IPS DF 6.9 (cell line): Measurements from ENCODE around the gene SMIM36.

ENCODE experiments used
- DNase-seq: peaks from one replicate; pipeline ENCODE4 v3.0.0-alpha.2; 2013; ENCODE audit warnings: low read depth, low spot score
- H3K27ac ChIP-seq: one replicate; pipeline ENCODE4 v1.5.1; 2013; ENCODE audit warnings: low read length, control low read depth
- H3K27me3 ChIP-seq: 2 replicates; pipeline ENCODE4 v1.6.1; 2013; ENCODE audit warnings: mild to moderate bottlenecking, low read length; ENCODE audit not compliant: control insufficient read depth, insufficient read depth
- H3K36me3 ChIP-seq: 2 replicates; pipeline ENCODE4 v1.6.1; 2013; ENCODE audit warnings: low read length; ENCODE audit not compliant: control insufficient read depth, insufficient read depth
- H3K4me1 ChIP-seq: 2 replicates; pipeline ENCODE4 v1.6.1; 2013; ENCODE audit warnings: low read length; ENCODE audit not compliant: control insufficient read depth, insufficient read depth
- H3K4me3 ChIP-seq: 2 replicates; pipeline ENCODE4 v1.5.1; 2013; ENCODE audit warnings: mild to moderate bottlenecking, low read length
- H3K9me3 ChIP-seq: 2 replicates; pipeline ENCODE4 v1.6.1; 2013; ENCODE audit warnings: low read length, inconsistent platforms; ENCODE audit not compliant: control insufficient read depth, insufficient read depth
- WGBS: extraction: QIAGEN DNeasy Blood & Tissue Kit; methylation state at CpG from one replicate; pipeline ENCODE4 v1.1.7; 2013; ENCODE audit warnings: mixed read lengths, missing lambda C conversion rate; ENCODE audit not compliant: insufficient read length, insufficient coverage; 5-methylcytosine and 5-hydroxymethylcytosine counted together

SMIM36 gene

GRCh38 chr17:55456307-55457240 is 54.7 kb downstream of the SMIM36 start:
- H3K4me1 ChIP-seq = peaks cover 6% of the 10 kb centered on the region; the same call in 1 of the 2 replicates
- H3K36me3 ChIP-seq = no peaks in the 10 kb centered on the region
- no peaks in the 10 kb centered on the region for H3K9me3 ChIP-seq
- H3K4me3 ChIP-seq = no peak overlapping the region
- H3K27me3 ChIP-seq = no peaks in the 10 kb centered on the region
- WGBS = no CpG with 5 or more reads among the region's 6 CpGs
- DNase-seq = no peak
- H3K27ac ChIP-seq = no peak overlapping the region

- no peak for DNase-seq
- no peaks in the 10 kb centered on the region for H3K9me3 ChIP-seq
- H3K27me3 ChIP-seq = no peaks in the 10 kb centered on the region
- no peak overlapping the region for H3K27ac ChIP-seq
- no CpG with 5 or more reads among the region's 4 CpGs for WGBS
- peaks cover 6% of the 10 kb centered on the region; the same call in 1 of the 2 replicates for H3K4me1 ChIP-seq
- no peaks in the 10 kb centered on the region for H3K36me3 ChIP-seq
- H3K4me3 ChIP-seq = no peak overlapping the region
Observed at GRCh38 chr17:55454906-55455474, 56.3 kb downstream of the SMIM36 start.

GRCh38 chr17:55453839-55454557 is 57.3 kb downstream of the SMIM36 start:
- no peaks in the 10 kb centered on the region for H3K9me3 ChIP-seq
- H3K27me3 ChIP-seq = no peaks in the 10 kb centered on the region
- no peaks in the 10 kb centered on the region for H3K36me3 ChIP-seq
- H3K4me1 ChIP-seq = peaks cover 6% of the 10 kb centered on the region; the same call in 1 of the 2 replicates
- no peak overlapping the region for H3K4me3 ChIP-seq
- no peak for DNase-seq
- WGBS = no CpG with 5 or more reads among the region's 6 CpGs
- no peak overlapping the region for H3K27ac ChIP-seq

GRCh38 chr17:55452139-55452790 is 59.0 kb downstream of the SMIM36 start:
- Histone ChIP-seq H3K4me3 (no peak overlapping the region), H3K4me1 (peaks cover 2% of the 10 kb centered on the region; the same call in 1 of the 2 replicates)
- no peak for DNase-seq

DNA sequence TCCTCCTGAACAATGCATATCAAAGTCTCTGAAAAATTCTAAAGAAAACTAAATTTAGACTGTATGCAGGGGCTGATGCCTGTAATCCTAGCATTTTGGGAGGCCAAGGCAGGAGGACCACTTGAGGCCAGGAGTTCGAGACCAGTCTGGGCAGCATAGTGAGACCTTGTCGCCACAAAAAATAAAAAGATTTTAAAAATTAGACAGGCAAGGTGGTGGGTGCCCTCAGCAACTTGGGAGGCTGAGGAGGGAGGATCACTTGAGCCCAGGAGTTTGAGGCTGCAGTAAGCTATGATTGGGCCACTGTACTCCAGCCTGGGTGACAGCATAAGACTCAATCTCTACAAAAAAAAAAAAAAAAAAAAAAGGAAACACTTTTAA is 59.5 kb downstream of the SMIM36 start:
- no peak overlapping the region for H3K27ac ChIP-seq
- WGBS = no CpG with 5 or more reads among the region's 2 CpGs

More at GRCh38 chr17:55452139-55452790, 59.0 kb downstream of the SMIM36 start:
- no peaks in the 10 kb centered on the region for H3K36me3 ChIP-seq
- H3K27me3 ChIP-seq = no peaks in the 10 kb centered on the region
- no CpG with 5 or more reads among the region's 5 CpGs for WGBS
- no peak overlapping the region for H3K27ac ChIP-seq
- no peaks in the 10 kb centered on the region for H3K9me3 ChIP-seq

DNA sequence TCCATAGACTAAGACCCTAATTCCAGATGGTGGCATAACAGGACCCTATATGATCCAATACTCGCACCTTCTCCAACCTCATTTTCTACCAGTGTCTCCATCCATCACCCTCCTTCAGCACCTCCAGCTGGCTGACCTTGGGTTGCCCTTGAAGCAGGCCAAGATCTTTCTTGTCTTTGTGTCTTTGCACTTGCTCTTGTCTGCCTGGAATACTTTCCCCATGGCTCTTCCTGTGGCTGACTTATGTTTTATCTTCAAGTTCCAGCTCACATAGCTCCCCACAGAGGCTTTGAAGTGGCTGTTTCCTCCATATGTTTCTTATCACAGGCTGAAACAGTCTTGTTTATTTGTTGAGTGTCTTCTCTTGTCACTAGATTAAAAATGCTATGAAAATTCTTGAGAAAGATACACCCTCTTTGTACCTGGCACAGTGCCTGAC is 60.0 kb downstream of the SMIM36 start:
- H3K4me3 ChIP-seq = no peak overlapping the region
- H3K27ac ChIP-seq = no peak overlapping the region
- no peaks in the 10 kb centered on the region for H3K27me3 ChIP-seq
- no peak for DNase-seq
- H3K4me1 ChIP-seq = peaks cover 2% of the 10 kb centered on the region; the same call in 1 of the 2 replicates
- WGBS = no CpG with 5 or more reads among the region's 1 CpG
- H3K36me3 ChIP-seq = no peaks in the 10 kb centered on the region
- H3K9me3 ChIP-seq = no peaks in the 10 kb centered on the region

More for the DNA sequence above, 59.5 kb downstream of the SMIM36 start:
- Histone ChIP-seq H3K4me1 (peaks cover 2% of the 10 kb centered on the region; the same call in 1 of the 2 replicates), H3K9me3 (no peaks in the 10 kb centered on the region), H3K27me3 (no peaks in the 10 kb centered on the region), H3K4me3 (no peak overlapping the region), H3K36me3 (no peaks in the 10 kb centered on the region)
- no peak for DNase-seq

DNA sequence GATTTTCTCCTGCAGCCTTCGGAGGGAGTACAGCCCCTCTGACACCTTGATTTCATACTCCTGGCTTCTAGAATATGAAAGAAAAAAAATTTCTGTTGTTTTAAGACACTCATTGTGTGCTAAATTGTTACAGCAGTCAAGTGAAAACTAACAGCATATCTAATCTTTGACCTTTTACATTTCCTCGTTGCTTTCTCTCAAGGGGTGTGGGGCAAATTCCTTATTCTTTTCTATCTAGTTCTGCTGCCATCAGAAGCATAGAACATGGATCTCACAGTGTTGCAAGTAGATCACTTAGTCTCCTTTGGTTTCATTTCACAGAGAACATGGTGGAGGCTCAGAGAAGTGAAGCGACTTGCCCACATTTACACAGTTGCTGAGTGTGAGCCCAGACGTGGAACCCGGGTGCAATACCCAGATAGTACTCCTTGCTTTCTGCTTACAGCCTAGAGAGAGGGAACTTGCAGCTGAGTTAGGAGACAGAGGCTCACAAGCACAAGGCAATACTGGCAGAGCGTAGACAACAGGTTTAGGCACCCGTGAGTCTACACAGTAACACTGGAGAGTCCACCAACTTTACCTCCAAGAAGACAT is 60.9 kb downstream of the SMIM36 start:
- Histone ChIP-seq H3K27ac (no peak overlapping the region), H3K27me3 (no peaks in the 10 kb centered on the region), H3K9me3 (no peaks in the 10 kb centered on the region), H3K36me3 (no peaks in the 10 kb centered on the region), H3K4me1 (peaks cover 2% of the 10 kb centered on the region; the same call in 1 of the 2 replicates), H3K4me3 (no peak overlapping the region)
- WGBS = no CpG with 5 or more reads among the region's 7 CpGs
- DNase-seq = no peak

GRCh38 chr17:55448681-55449080 is 62.6 kb downstream of the SMIM36 start:
- peaks cover 2% of the 10 kb centered on the region; the same call in 1 of the 2 replicates for H3K4me1 ChIP-seq
- H3K4me3 ChIP-seq = no peak overlapping the region
- no CpG with 5 or more reads among the region's 4 CpGs for WGBS
- no peak for DNase-seq
- no peaks in the 10 kb centered on the region for H3K27me3 ChIP-seq
- no peak overlapping the region for H3K27ac ChIP-seq
- no peaks in the 10 kb centered on the region for H3K36me3 ChIP-seq
- H3K9me3 ChIP-seq = no peaks in the 10 kb centered on the region

GRCh38 chr17:55446581-55447205 is 64.6 kb downstream of the SMIM36 start:
- Histone ChIP-seq H3K9me3 (no peaks in the 10 kb centered on the region), H3K27ac (no peak overlapping the region), H3K27me3 (no peaks in the 10 kb centered on the region), H3K36me3 (no peaks in the 10 kb centered on the region), H3K4me1 (peaks cover 2% of the 10 kb centered on the region; the same call in 1 of the 2 replicates), H3K4me3 (no peak overlapping the region)
- no peak for DNase-seq
- no CpG with 5 or more reads among the region's 4 CpGs for WGBS
